Neuronal stem cell (in vitro differentiated cells): ENCODE results near the gene ZFHX3.

Source experiments
- DNase-seq: peaks from one replicate; pipeline ENCODE4 v3.0.0-alpha.2; 2013; ENCODE audit warnings: low spot score
- H2AFZ ChIP-seq: one replicate; pipeline ENCODE4 v1.6.1; 2013; ENCODE audit warnings: mild to moderate bottlenecking, low read length, inconsistent platforms
- H2AK5ac ChIP-seq: 2 replicates; pipeline ENCODE4 v1.6.1; 2013; ENCODE audit warnings: low read depth, mild to moderate bottlenecking, inconsistent platforms, low read length, moderate library complexity, mixed read lengths
- H2BK120ac ChIP-seq: 2 replicates; pipeline ENCODE4 v1.6.1; 2013; ENCODE audit warnings: low read depth, mild to moderate bottlenecking, inconsistent platforms, low read length, moderate library complexity, mixed read lengths
- H2BK12ac ChIP-seq: one replicate; pipeline ENCODE4 v1.6.1; 2013; ENCODE audit warnings: low read length, inconsistent platforms
- H2BK15ac ChIP-seq: 2 replicates; pipeline ENCODE4 v1.6.1; 2013; ENCODE audit warnings: mild to moderate bottlenecking, low read length, inconsistent platforms, mixed read lengths
- H2BK5ac ChIP-seq: one replicate; pipeline ENCODE4 v1.6.1; 2013; ENCODE audit warnings: inconsistent platforms, mild to moderate bottlenecking, low read length, moderate library complexity
- H3K14ac ChIP-seq: one replicate; pipeline ENCODE4 v1.6.1; 2013; ENCODE audit warnings: low read length, inconsistent platforms
- H3K18ac ChIP-seq: 2 replicates; pipeline ENCODE4 v1.6.1; 2013; ENCODE audit warnings: low read length, inconsistent platforms
- H3K23ac ChIP-seq: 2 replicates; pipeline ENCODE4 v1.6.1; 2013; ENCODE audit warnings: low read depth, mild to moderate bottlenecking, mixed read lengths, low read length, inconsistent platforms; ENCODE audit not compliant: poor library complexity
- H3K27ac ChIP-seq: replicated peaks from 3 replicates; pipeline ENCODE4 v1.5.1; 2013; ENCODE audit warnings: low read length, inconsistent platforms
- H3K27me3 ChIP-seq, 3 experiments: 2 replicates each; pipeline ENCODE4 v1.6.1; 2013; ENCODE audit warnings: low read length in 3 of 3, mild to moderate bottlenecking in 2 of 3, inconsistent platforms in 1 of 3, low read depth in 1 of 3, mixed read lengths in 1 of 3, moderate library complexity in 1 of 3; ENCODE audit not compliant: control insufficient read depth in 3 of 3, insufficient read depth in 3 of 3
- H3K36me3 ChIP-seq, 2 donors: replicated peaks in 1 of 2; 2 replicates each; pipeline ENCODE4 v1.6.1; 2013; ENCODE audit warnings: low read length in 2 of 2; ENCODE audit not compliant: control insufficient read depth in 2 of 2, insufficient read depth in 2 of 2
- H3K4ac ChIP-seq: 2 replicates; pipeline ENCODE4 v1.6.1; 2013; ENCODE audit warnings: inconsistent platforms, mild to moderate bottlenecking, low read length, moderate library complexity
- H3K4me1 ChIP-seq, 2 donors: 1 replicate in 1 of 2; 2 replicates in 1 of 2; pipeline ENCODE4 v1.6.1; 2013; ENCODE audit warnings: low read length in 2 of 2, low read depth in 1 of 2; ENCODE audit not compliant: control insufficient read depth in 2 of 2, insufficient read depth in 1 of 2
- H3K4me2 ChIP-seq: one replicate; pipeline ENCODE4 v1.6.1; 2013; ENCODE audit warnings: mild to moderate bottlenecking, low read length, inconsistent platforms; ENCODE audit not compliant: insufficient read depth, poor library complexity, severe bottlenecking
- H3K4me3 ChIP-seq, 2 donors: 2 replicates each; pipeline ENCODE4 v1.5.1; 2013; ENCODE audit warnings: low read length in 2 of 2, mild to moderate bottlenecking in 2 of 2, inconsistent platforms in 1 of 2, moderate library complexity in 1 of 2
- H3K79me1 ChIP-seq: one replicate; pipeline ENCODE4 v1.6.1; 2013; ENCODE audit warnings: low read depth, mild to moderate bottlenecking, inconsistent platforms, low read length, moderate library complexity
- H3K9ac ChIP-seq: one replicate; pipeline ENCODE4 v1.6.1; 2013; ENCODE audit warnings: mild to moderate bottlenecking, low read depth, low read length, inconsistent platforms; ENCODE audit not compliant: poor library complexity
- H3K9me3 ChIP-seq, 2 donors: replicated peaks in 1 of 2; 2 replicates each; pipeline versions ENCODE3 to v1.6.1; 2013; ENCODE audit warnings: low read length in 2 of 2, mild to moderate bottlenecking in 2 of 2, inconsistent platforms in 1 of 2, low read depth in 1 of 2, mixed read lengths in 1 of 2, moderate library complexity in 1 of 2; ENCODE audit not compliant: control insufficient read depth in 2 of 2, insufficient read depth in 1 of 2
- H4K8ac ChIP-seq: one replicate; pipeline ENCODE4 v1.6.1; 2013; ENCODE audit warnings: low read depth, mild to moderate bottlenecking, inconsistent platforms, low read length, moderate library complexity
- H4K91ac ChIP-seq: one replicate; pipeline ENCODE4 v1.6.1; 2013; ENCODE audit warnings: low read length, low read depth, mild to moderate bottlenecking, inconsistent platforms; ENCODE audit not compliant: poor library complexity
- WGBS, 2 donors: extraction: QIAGEN DNeasy Blood & Tissue Kit; methylation state at CpG; one replicate each; pipeline ENCODE4 v1.1.7; 2013; ENCODE audit warnings: missing lambda C conversion rate in 2 of 2, mixed read lengths in 1 of 2; ENCODE audit not compliant: insufficient read length in 2 of 2, insufficient replicate concordance in 1 of 2; ENCODE audit errors: extremely low coverage in 2 of 2; 5-methylcytosine and 5-hydroxymethylcytosine counted together

The ZFHX3 gene

DNA sequence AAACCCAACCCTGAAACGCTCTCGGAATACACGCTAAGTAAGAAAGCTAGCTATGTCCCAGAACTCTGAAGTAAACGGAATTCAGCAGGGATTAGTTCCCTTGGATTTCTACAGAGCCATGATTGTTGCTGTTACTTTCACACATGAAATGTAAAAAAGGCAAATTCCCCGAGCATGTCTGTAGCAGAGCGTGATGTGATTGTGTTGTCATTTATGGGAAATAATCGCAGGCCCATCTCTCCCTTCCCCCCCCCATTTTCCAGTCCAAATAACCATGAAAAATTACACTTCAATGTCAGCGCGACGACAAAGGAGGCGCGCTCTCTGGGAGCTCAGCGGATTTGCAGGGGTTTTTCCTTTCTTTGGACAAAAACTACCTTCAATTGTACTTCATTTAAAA, 209.0 kb downstream of the ZFHX3 start:
- no peak overlapping the region for H3K18ac ChIP-seq
- H3K27me3 ChIP-seq, result no peaks in the 10 kb centered on the region
- H2BK15ac ChIP-seq, result no peak overlapping the region
- no peak overlapping the region for H3K9ac ChIP-seq
- no peak overlapping the region for H3K14ac ChIP-seq
- DNase-seq, result no peak
- peaks cover 16 to 40% of the 10 kb centered on the region in 2 donors for H3K4me1 ChIP-seq
- no peak overlapping the region for H3K4me3 ChIP-seq
- H2BK12ac ChIP-seq, result no peak overlapping the region
- peaks cover 0 to 7% of the 10 kb centered on the region in 2 donors for H3K36me3 ChIP-seq
- no peaks in the 10 kb centered on the region for H3K79me1 ChIP-seq
- no peak overlapping the region for H4K8ac ChIP-seq
- no peak overlapping the region for H3K4me2 ChIP-seq
- no peak overlapping the region for H4K91ac ChIP-seq
- no CpG with 5 or more reads among the region's 13 CpGs for WGBS, 2 donors
- no peak overlapping the region for H2AFZ ChIP-seq
- no peak overlapping the region for H3K23ac ChIP-seq
- H3K9me3 ChIP-seq, result no peaks in the 10 kb centered on the region
- no peak overlapping the region for H2BK120ac ChIP-seq
- no peak overlapping the region for H2AK5ac ChIP-seq
- no peak overlapping the region for H3K27ac ChIP-seq
- no peak overlapping the region for H2BK5ac ChIP-seq
- no peak overlapping the region for H3K4ac ChIP-seq

DNA sequence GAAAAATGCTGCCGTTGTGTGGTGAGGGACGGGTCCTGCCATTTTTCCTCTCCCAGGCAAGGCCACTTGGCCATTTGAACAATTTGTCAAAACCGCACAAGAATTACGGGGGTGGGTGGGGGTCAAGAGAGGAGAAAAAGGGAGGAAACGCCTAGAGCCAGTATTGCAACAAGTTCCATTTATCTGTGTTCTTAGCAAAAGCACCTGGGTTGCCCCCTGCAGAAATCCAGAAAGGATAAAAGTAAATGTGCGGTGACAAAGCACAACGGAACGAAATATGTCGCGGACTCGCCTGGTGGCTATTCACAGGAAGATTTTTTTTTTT, 209.4 kb downstream of the ZFHX3 start:
- Histone ChIP-seq H2AK5ac (no peak overlapping the region), H3K36me3 (peaks cover 0 to 7% of the 10 kb centered on the region in 2 donors), H3K27ac (no peak overlapping the region), H4K8ac (no peak overlapping the region), H2AFZ (no peak overlapping the region), H3K4ac (no peak overlapping the region), H3K18ac (no peak overlapping the region), H3K4me2 (no peak overlapping the region), H2BK5ac (no peak overlapping the region), H3K9me3 (no peaks in the 10 kb centered on the region), H3K23ac (no peak overlapping the region), H3K4me3 (no peak overlapping the region), H3K14ac (no peak overlapping the region), H2BK120ac (no peak overlapping the region), H3K79me1 (no peaks in the 10 kb centered on the region), H3K4me1 (peaks cover 12 to 36% of the 10 kb centered on the region in 2 donors), H2BK15ac (no peak overlapping the region), H2BK12ac (no peak overlapping the region), H3K27me3 (no peaks in the 10 kb centered on the region), H3K9ac (no peak overlapping the region), H4K91ac (no peak overlapping the region)
- no peak for DNase-seq
- WGBS, 2 donors, result no CpG with 5 or more reads among the region's 11 CpGs

DNA sequence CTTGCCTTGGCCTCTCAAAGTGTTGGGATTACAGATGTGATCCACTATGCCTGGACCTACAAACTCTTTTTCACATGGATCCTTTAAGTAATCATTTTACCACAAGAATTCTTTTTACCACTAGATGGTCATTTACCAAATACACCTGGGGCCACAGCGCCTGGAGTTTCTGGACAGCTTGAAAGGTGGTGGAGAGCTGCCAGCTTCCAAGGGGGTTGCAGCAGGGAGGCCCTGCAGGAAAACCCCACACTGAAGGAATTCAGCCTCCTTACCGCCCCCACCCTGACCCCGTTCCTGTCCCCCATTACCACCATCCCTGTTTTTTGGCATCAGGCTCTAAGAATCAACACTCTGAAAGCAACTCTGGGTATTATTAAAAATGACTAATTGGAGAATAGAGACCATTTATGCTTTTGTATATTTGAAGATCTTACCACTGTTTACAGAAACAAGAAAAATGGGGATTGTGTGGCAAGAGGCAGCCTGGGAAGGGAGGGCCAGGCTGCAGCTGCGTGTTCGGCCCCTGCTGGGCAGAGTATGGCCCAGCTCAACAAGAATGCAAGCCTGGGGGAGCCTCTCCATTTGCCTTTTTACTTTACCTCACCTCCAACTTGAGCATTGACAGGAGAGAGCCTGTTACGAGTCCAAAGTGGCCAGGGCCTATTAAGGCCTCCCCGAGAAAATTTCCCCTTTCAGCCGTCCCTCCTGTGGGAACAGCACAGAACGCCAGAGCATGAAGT, 209.9 kb downstream of the ZFHX3 start:
- Histone ChIP-seq H3K27me3 (no peaks in the 10 kb centered on the region), H3K27ac (no peak overlapping the region), H3K36me3 (peaks cover 0 to 7% of the 10 kb centered on the region in 2 donors), H3K79me1 (no peaks in the 10 kb centered on the region), H2AK5ac (no peak overlapping the region), H3K4me2 (no peak overlapping the region), H3K18ac (peak overlapping the region; percentile 53), H2BK15ac (no peak overlapping the region), H3K4me3 (no peak overlapping the region), H2BK5ac (no peak overlapping the region), H3K23ac (no peak overlapping the region), H3K9ac (no peak overlapping the region), H3K14ac (no peak overlapping the region), H2BK120ac (no peak overlapping the region), H3K4me1 (peaks cover 10 to 34% of the 10 kb centered on the region in 2 donors), H4K91ac (no peak overlapping the region), H3K4ac (no peak overlapping the region), H3K9me3 (no peaks in the 10 kb centered on the region), H2BK12ac (no peak overlapping the region), H2AFZ (no peak overlapping the region), H4K8ac (no peak overlapping the region)
- DNase-seq, result no peak
- no CpG with 5 or more reads among the region's 9 CpGs for WGBS, 2 donors

DNA sequence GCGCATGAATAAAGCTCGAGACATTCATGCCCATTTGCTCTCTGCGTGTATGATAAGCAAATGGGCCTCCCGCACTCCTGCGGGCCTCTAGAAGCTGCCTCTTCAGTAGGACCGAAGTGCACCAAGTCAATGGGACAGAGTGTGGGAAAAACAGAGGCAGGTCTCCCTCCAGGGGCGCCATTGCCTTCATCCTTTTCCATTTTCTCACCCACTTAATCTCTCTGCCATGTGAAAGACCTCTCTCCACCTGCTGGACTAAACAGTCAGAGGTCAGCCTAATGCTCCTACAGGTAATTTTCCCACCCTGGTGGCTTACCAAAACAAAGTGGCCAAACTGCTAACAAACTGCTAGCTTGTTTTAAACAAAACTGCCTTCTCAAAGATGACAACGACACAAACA, 210.9 kb downstream of the ZFHX3 start:
- no peak overlapping the region for H3K4ac ChIP-seq
- H3K27me3 ChIP-seq, result no peaks in the 10 kb centered on the region
- no peak overlapping the region for H2BK120ac ChIP-seq
- H3K9me3 ChIP-seq, result no peaks in the 10 kb centered on the region
- no peak overlapping the region for H2BK12ac ChIP-seq
- peaks cover 10 to 32% of the 10 kb centered on the region in 2 donors for H3K4me1 ChIP-seq
- peaks cover 0 to 12% of the 10 kb centered on the region in 2 donors for H3K36me3 ChIP-seq
- no peak overlapping the region for H3K14ac ChIP-seq
- no peak overlapping the region for H4K91ac ChIP-seq
- H3K4me3 ChIP-seq, result no peak overlapping the region
- H3K27ac ChIP-seq, result no peak overlapping the region
- DNase-seq, result no peak
- H3K4me2 ChIP-seq, result no peak overlapping the region
- H3K79me1 ChIP-seq, result no peaks in the 10 kb centered on the region
- H2AK5ac ChIP-seq, result no peak overlapping the region
- no peak overlapping the region for H2AFZ ChIP-seq
- H3K23ac ChIP-seq, result no peak overlapping the region
- H3K9ac ChIP-seq, result no peak overlapping the region
- no CpG with 5 or more reads among the region's 8 CpGs for WGBS, 2 donors
- no peak overlapping the region for H2BK5ac ChIP-seq
- no peak overlapping the region for H2BK15ac ChIP-seq
- H3K18ac ChIP-seq, result no peak overlapping the region
- H4K8ac ChIP-seq, result no peak overlapping the region
